Posterior vena cava (tissue), 2 donors: ENCODE measurements around the gene LRCH4. TPM values are rescaled to one million over a fixed set of nuclear protein-coding genes. Genes with fewer than 3 reads are reported as not detected.

Experiments
- DNase-seq: peaks from one replicate; pipeline ENCODE4 v3.0.0-alpha.2; 2020; ENCODE audit warnings: low spot score
- intact Hi-C, 2 donors: fragments of 100-400 bp; cut with DNase I; formaldehyde crosslinking; loops; one replicate each; pipeline versions ENCODE4 v1.14.1 to v1.14.2; 2022 to 2023
- long read RNA-seq, 2 donors: library from polyadenylated mRNA; unstranded; transcript quantifications; one replicate each; pipeline ENCODE4 v2.0.0, GENCODE V29; 2020 to 2021
- total RNA-seq, 2 donors: library from RNA; stranded (reverse); fragmentation: NEBNext Ultra II Directional; extraction: Animal tissue kit (Norgen Biotek cat#: 25700); gene quantifications; one replicate each; pipeline ENCODE4 v1.2.1, GENCODE V29; 2021
- donor health status: DM: yes; HTN: yes; CAD: no.
- donor health status: DM: yes; HTN: yes; CAD: no.

LRCH4 gene
- 10 to 100 TPM; 28.5 to 30.7 TPM for total RNA-seq
- long read RNA-seq, donor 1, partial matches to known transcripts: 1 of 10 reads
- long read RNA-seq, donor 1, other reads (novel, unspliced or antisense): 7 of 10 reads
- long read RNA-seq, donor 2, partial matches to known transcripts: 1 of 3 reads
- long read RNA-seq, donor 2, other reads (novel, unspliced or antisense): 2 of 3 reads

- intact Hi-C loops: no loop called here
- DNase-seq: peak; percentile 91
Observed at GRCh38 chr7:100585511-100586265, at the start of gene LRCH4. Gene LRCH4 (minus strand): TSS chr7:100586129. CDS start chr7:100586100, 29 bp downstream.

- DNase-seq: no peak
- intact Hi-C loops: no loop called here
Observed at GRCh38 chr7:100632951-100633717, 47.2 kb upstream of the LRCH4 start.

GRCh38 chr7:100630066-100630465, 44.1 kb upstream of the LRCH4 start:
- intact Hi-C loops: no loop called here
- DNase-seq: no peak

- DNase-seq: no peak
Observed at GRCh38 chr7:100629117-100629716, 43.3 kb upstream of the LRCH4 start.

GRCh38 chr7:100627238-100627549, 41.3 kb upstream of the LRCH4 start:
- no peak for DNase-seq
- intact Hi-C loops: no loop called here

More at GRCh38 chr7:100629117-100629716, 43.3 kb upstream of the LRCH4 start:
- intact Hi-C loops: no loop called here

GRCh38 chr7:100626530-100627237, 40.8 kb upstream of the LRCH4 start:
- peak; percentile 94 for DNase-seq
- intact Hi-C loops: no loop called here

GRCh38 chr7:100626055-100626454, 40.1 kb upstream of the LRCH4 start:
- intact Hi-C loops: no loop called here

GRCh38 chr7:100623951-100624824, 38.3 kb upstream of the LRCH4 start:
- DNase-seq: no peak
- intact Hi-C loops: no loop called here

More at GRCh38 chr7:100626055-100626454, 40.1 kb upstream of the LRCH4 start:
- DNase-seq: no peak

GRCh38 chr7:100621554-100621953, 35.6 kb upstream of the LRCH4 start:
- no peak for DNase-seq
- intact Hi-C loops: no loop called here

- intact Hi-C loops: no loop called here
- no peak for DNase-seq
Observed at GRCh38 chr7:100620804-100621203, 34.9 kb upstream of the LRCH4 start.

GRCh38 chr7:100620239-100620638, 34.3 kb upstream of the LRCH4 start:
- intact Hi-C loops: no loop called here
- no peak for DNase-seq

GRCh38 chr7:100614308-100614861, 28.5 kb upstream of the LRCH4 start:
- intact Hi-C loops: no loop called here
- DNase-seq: no peak

GRCh38 chr7:100613412-100614175, 27.7 kb upstream of the LRCH4 start:
- no peak for DNase-seq
- intact Hi-C loops: no loop called here

GRCh38 chr7:100612730-100613390, 26.9 kb upstream of the LRCH4 start:
- DNase-seq: peak; percentile 85
- intact Hi-C loops: no loop called here

GRCh38 chr7:100611983-100612729, 26.2 kb upstream of the LRCH4 start, which contains the start of gene MOSPD3:
Gene MOSPD3 (plus strand): TSS chr7:100612540. CDS start chr7:100612792, 252 bp downstream.
- intact Hi-C loops: no loop called here
- peak; percentile 99 for DNase-seq

- intact Hi-C loops: no loop called here
- DNase-seq: no peak
Observed at GRCh38 chr7:100609958-100610357, 24.0 kb upstream of the LRCH4 start.
